GM12878 (cell line): ENCODE data around the gene ACTG1. TPM values are rescaled to one million over a fixed set of nuclear protein-coding genes. Genes with fewer than 3 reads are reported as not detected.

Experiments used
- ATAC-seq: fragments of 200-7000 bp; cut with Tn5 transposase; 3 replicates; pipeline ENCODE4 v1.9.1; 2020; ENCODE audit warnings: mild to moderate bottlenecking, moderate library complexity
- BruUV-seq: library from RNA; stranded (reverse); fragments of 400-500 nt; replicated peaks from 2 replicates; lab custom pipeline; 2021; lab: Mats Ljungman, UMichigan
- CTCF ChIA-PET: fragments of 300-600 bp; sonication (Branson Sonifier 250); formaldehyde crosslinking; extraction: SDS; loops from one replicate; lab custom pipeline; 2021; ENCODE audit warnings: inconsistent platforms; lab: Yijun Ruan, JAX
- POLR2A ChIA-PET: fragments of 350-600 bp; formaldehyde crosslinking; extraction: SDS; loops from one replicate; lab custom pipeline; 2021; ENCODE audit warnings: inconsistent platforms; lab: Charles Lee
- RAD21 ChIA-PET: fragments of 300-600 bp; sonication (Branson Sonifier 250); formaldehyde crosslinking; loops from one replicate; lab custom pipeline; 2023; ENCODE audit warnings: antibody characterized with exemption; ENCODE audit not compliant: unreplicated experiment; lab: Charles Lee
- SMC1A ChIA-PET: fragments of 300-600 bp; sonication (Branson Sonifier 250); formaldehyde crosslinking; loops from one replicate; lab custom pipeline; 2023; ENCODE audit not compliant: unreplicated experiment, uncharacterized antibody; lab: Charles Lee
- DNase-seq: peaks from one replicate; pipeline ENCODE4 v3.0.0-alpha.2; 2011; ENCODE audit warnings: low read depth, low spot score
- FAIRE-seq: peaks from 3 replicates; lab custom pipeline; 2011; peaks lifted over from hg19 to GRCh38; lab: Jason Lieb, UNC
- H2AFZ ChIP-seq: 2 replicates; pipeline ENCODE4 v1.6.0; 2011; ENCODE audit warnings: low read depth, low read length, control low read depth; ENCODE audit not compliant: control insufficient read depth
- H3K27ac ChIP-seq: 2 replicates; pipeline ENCODE4 v1.5.1; 2011; ENCODE audit warnings: control low read depth; ENCODE audit not compliant: control insufficient read depth, insufficient read depth
- H3K27me3 ChIP-seq, 2 experiments: replicated peaks in 1 of 2; 2 replicates each; pipeline versions ENCODE4 v1.6.0 to v1.6.1; 2011; ENCODE audit warnings: low read length in 1 of 2; ENCODE audit not compliant: control insufficient read depth in 2 of 2, insufficient read depth in 2 of 2
- H3K36me3 ChIP-seq, 2 experiments: 2 replicates each; pipeline ENCODE4 v1.5.1; 2011; ENCODE audit warnings: low read length in 1 of 2; ENCODE audit not compliant: control insufficient read depth in 2 of 2, insufficient read depth in 2 of 2
- H3K4me1 ChIP-seq: 2 replicates; pipeline ENCODE4 v1.6.1; 2011; ENCODE audit warnings: mild to moderate bottlenecking, low read length, moderate library complexity, mixed read lengths; ENCODE audit not compliant: control insufficient read depth, insufficient read depth
- H3K4me2 ChIP-seq: 2 replicates; pipeline ENCODE4 v1.6.0; 2011; ENCODE audit warnings: control low read depth; ENCODE audit not compliant: control insufficient read depth, insufficient read depth
- H3K4me3 ChIP-seq: fragments of 200-600 bp; sonication (generic); 2 replicates; pipeline ENCODE4 v1.5.1; 2016
- H3K79me2 ChIP-seq: 2 replicates; pipeline ENCODE4 v1.6.0; 2011; ENCODE audit warnings: low read length; ENCODE audit not compliant: control insufficient read depth, insufficient read depth
- H3K9ac ChIP-seq: 2 replicates; pipeline ENCODE4 v1.8.0; 2011; ENCODE audit warnings: low read length, control low read depth, mixed read lengths; ENCODE audit not compliant: control insufficient read depth, insufficient read depth
- H3K9me3 ChIP-seq: replicated peaks from 3 replicates; pipeline ENCODE4 v1.5.1; 2011; ENCODE audit warnings: mild to moderate bottlenecking, low read length; ENCODE audit not compliant: control insufficient read depth, insufficient read depth
- H4K20me1 ChIP-seq: 2 replicates; pipeline ENCODE4 v1.6.0; 2011; ENCODE audit not compliant: control insufficient read depth, insufficient read depth
- ASH2L ChIP-seq: fragments of 300-600, 200-600 bp; sonication (generic); IDR thresholded peaks from 2 replicates; pipeline ENCODE4 v1.6.1; 2017; ENCODE audit warnings: low read depth, mild to moderate bottlenecking, borderline replicate concordance
- GATAD2B ChIP-seq: fragments of 450-650 bp; conservative IDR thresholded peaks from 2 replicates; pipeline ENCODE4 v1.6.1; 2017; ENCODE audit warnings: low read depth, mild to moderate bottlenecking, moderate library complexity
- HDAC6 ChIP-seq: fragments of 200-600 bp; sonication (generic); IDR thresholded peaks from one replicate; pipeline ENCODE4 v1.8.0; 2017; ENCODE audit warnings: antibody characterized with exemption; ENCODE audit not compliant: unreplicated experiment
- MYB ChIP-seq: fragments of 150-350 bp; IDR thresholded peaks from 2 replicates; pipeline ENCODE4 v1.6.1; 2014; ENCODE audit warnings: mild to moderate bottlenecking, low read depth, low read length, borderline replicate concordance
- NFXL1 ChIP-seq: fragments of 450-650 bp; IDR thresholded peaks from 2 replicates; pipeline ENCODE4 v1.6.1; 2017; ENCODE audit warnings: antibody characterized with exemption, mild to moderate bottlenecking, borderline replicate concordance
- PAX5 ChIP-seq: IDR thresholded peaks from 2 replicates; pipeline ENCODE4 v1.6.1; 2011; ENCODE audit warnings: low read depth, low read length, borderline replicate concordance
- PML ChIP-seq: IDR thresholded peaks from 2 replicates; pipeline ENCODE4 v1.6.1; 2012; ENCODE audit warnings: low read length, inconsistent platforms
- POU2F2 ChIP-seq: IDR thresholded peaks from 3 replicates; pipeline ENCODE4 v1.6.1; 2011; ENCODE audit warnings: low read depth, mild to moderate bottlenecking, low read length, borderline replicate concordance
- RELB ChIP-seq: fragments of 450-650 bp; IDR thresholded peaks from 2 replicates; pipeline ENCODE4 v1.6.1; 2017; ENCODE audit warnings: low read depth, mild to moderate bottlenecking, moderate library complexity
- SMAD5 ChIP-seq: IDR thresholded peaks from 2 replicates; pipeline ENCODE4 v1.6.1; 2016; ENCODE audit warnings: antibody characterized with exemption, low read depth
- SREBF2 ChIP-seq: IDR thresholded peaks from 2 replicates; pipeline ENCODE4 v1.6.1; 2012; ENCODE audit warnings: mild to moderate bottlenecking, low read length
- SUZ12 ChIP-seq: fragments of 200-600 bp; sonication (generic); IDR thresholded peaks from one replicate; pipeline ENCODE4 v1.6.1; 2018; ENCODE audit warnings: antibody characterized with exemption, mild to moderate bottlenecking; ENCODE audit not compliant: unreplicated experiment
- ZBTB4 ChIP-seq: fragments of 450-650 bp; formaldehyde crosslinking; IDR thresholded peaks from 2 replicates; pipeline ENCODE4 v1.4.0; 2022; ENCODE audit warnings: mild to moderate bottlenecking, moderate library complexity
- ZNF622 ChIP-seq: fragments of 450-650 bp; IDR thresholded peaks from 2 replicates; pipeline ENCODE4 v1.6.1; 2017; ENCODE audit warnings: mild to moderate bottlenecking, inconsistent platforms
- WGBS: methylation state at CpG from one replicate; pipeline ENCODE4 v1.1.6; 2016; ENCODE audit warnings: low lambda C conversion rate; ENCODE audit not compliant: insufficient replicate concordance, insufficient coverage; ENCODE audit errors: missing lambda C conversion rate; 5-methylcytosine and 5-hydroxymethylcytosine counted together
- in situ Hi-C: fragments of 300-500 bp; cut with MboI; formaldehyde crosslinking; loops from 9 replicates; pipeline ENCODE4 v1.14.3; 2018; ENCODE audit warnings: mixed read lengths
- intact Hi-C: fragments of 100-400 bp; cut with micrococcal nuclease; formaldehyde crosslinking; loops from one replicate; pipeline ENCODE4 v1.14.2; 2022; ENCODE audit not compliant: unreplicated experiment
- polyA plus RNA-seq, 11 experiments: library from polyadenylated mRNA; depleted of rRNA in 4 of 11; unstranded in 6 of 11; stranded (reverse) in 5 of 11; fragments of >200 nt; fragmentation: Nextera tagmentation in 4 of 11; fragmentation: Illumina TruSeq in 1 of 11; extraction: Ambion mirVana in 4 of 11; extraction: Trizol in 1 of 11; gene quantifications; 1 replicate in 1 of 11; 2 replicates in 10 of 11; pipeline versions ENCODE4 v1.2.1 to v1.2.3, GENCODE V29; 2011 to 2016; ENCODE audit warnings: inconsistent platforms in 2 of 11, missing spikeins in 2 of 11, low read depth in 1 of 11
- total RNA-seq, 4 experiments: library from RNA; depleted of rRNA in 3 of 4; stranded (reverse); fragments of >200 nt in 3 of 4; fragmentation: Illumina TruSeq in 1 of 4; extraction: Trizol in 1 of 4; gene quantifications; 2 replicates each; pipeline versions ENCODE4 v1.2.1 to v1.2.3, GENCODE V29; 2013 to 2021

ACTG1 gene
- total and polyA plus RNA-seq, 10 of the 15 experiments (the other 5 are each of a cell fraction or from before 2014, with no cell fraction given): 810 to 6,105 (median 3,650) TPM

GRCh38 chr17:81489998-81490992 lies 22.3 kb downstream of the ACTG1 start (continued):
- TF ChIP-seq RELB (no peak), PAX5 (no peak)

GRCh38 chr17:81489012-81489997 lies 23.3 kb downstream of the ACTG1 start:
- WGBS: 40% methylated on average over 25 of the region's 27 CpGs
- H4K20me1 ChIP-seq: no peaks in the 10 kb centered on the region
- POLR2A ChIA-PET: no interaction called here
- SMC1A ChIA-PET: no interaction called here
- H3K9ac ChIP-seq: no peak overlapping the region
- no peak for ATAC-seq
- H3K4me2 ChIP-seq: no peak overlapping the region
- CTCF ChIA-PET: interaction anchor here (1.1 kb wide), 1 partner anchor 197 kb away, joined by 3 read pairs; no protein-coding TSS in a partner anchor
- H3K36me3 ChIP-seq: no peaks in the 10 kb centered on the region
- BruUV-seq: no TSS peak
- no peak for DNase-seq
- no peak overlapping the region for H3K27ac ChIP-seq
- H3K9me3 ChIP-seq: no peaks in the 10 kb centered on the region
- H3K79me2 ChIP-seq: no peaks in the 10 kb centered on the region
- no peak overlapping the region for H2AFZ ChIP-seq
- TF ChIP-seq ASH2L: no peak
- no peak for TF ChIP-seq SREBF2
- no peak for TF ChIP-seq ZNF622
- TF ChIP-seq SUZ12: no peak
- TF ChIP-seq POU2F2: no peak
- no peak for TF ChIP-seq NFXL1
- TF ChIP-seq SMAD5: no peak
- no peak for TF ChIP-seq HDAC6
- TF ChIP-seq GATAD2B: no peak
- no peak for TF ChIP-seq ZBTB4
- TF ChIP-seq PML: no peak
- no peak for TF ChIP-seq MYB
- in situ Hi-C loops (loop anchor here (25.0 kb wide), 1 partner anchor 352 kb away; no protein-coding TSS in a partner anchor), intact Hi-C loops (no loop called here)
- RAD21 ChIA-PET: interaction anchor here (1.2 kb wide), 1 partner anchor 197 kb away, joined by 5 read pairs; no protein-coding TSS in a partner anchor
- peaks cover 5 to 7% of the 10 kb centered on the region in 2 experiments for H3K27me3 ChIP-seq
- H3K4me1 ChIP-seq: peaks cover 4% of the 10 kb centered on the region; the same call in 1 of the 2 replicates
- no peak overlapping the region for H3K4me3 ChIP-seq
- FAIRE-seq: no peak
